SK-N-SH treated with all-trans-retinoic acid at 6 μM for 48 hours (cell line): ENCODE data around the gene TOP2A.

Experiments used
- ATAC-seq: fragments of 200-7000 bp; cut with Tn5 transposase; 3 replicates; pipeline ENCODE4 v1.9.1; 2020; ENCODE audit warnings: mild to moderate bottlenecking, moderate library complexity
- ARNTL ChIP-seq: fragments of 450-650 bp; formaldehyde crosslinking; IDR thresholded peaks from 2 replicates; pipeline ENCODE4 v1.5.0; 2020; ENCODE audit warnings: low read depth, mild to moderate bottlenecking, moderate library complexity, borderline replicate concordance
- BACH2 ChIP-seq: fragments of 250-450 bp; sonication (Bioruptor Pico); IDR thresholded peaks from 2 replicates; pipeline ENCODE4 v1.9.0; 2021; ENCODE audit warnings: mild to moderate bottlenecking, borderline replicate concordance
- CREB5 ChIP-seq: fragments of 250-450 bp; sonication (Bioruptor Pico); IDR thresholded peaks from 2 replicates; pipeline ENCODE4 v1.5.1; 2020; ENCODE audit warnings: low read depth, mild to moderate bottlenecking, moderate library complexity
- CSRNP3 ChIP-seq: fragments of 250-450 bp; sonication (Bioruptor Pico); IDR thresholded peaks from 2 replicates; pipeline ENCODE4 v1.5.1; 2021; ENCODE audit warnings: mild to moderate bottlenecking, moderate library complexity
- ESRRG ChIP-seq: fragments of 250-450 bp; sonication (Bioruptor Pico); IDR thresholded peaks from 2 replicates; pipeline ENCODE4 v1.6.1; 2021; ENCODE audit warnings: mild to moderate bottlenecking
- GLIS3 ChIP-seq: fragments of 250-450 bp; sonication (Bioruptor Pico); IDR thresholded peaks from 2 replicates; pipeline ENCODE4 v1.5.0; 2020; ENCODE audit warnings: mild to moderate bottlenecking, moderate library complexity
- OSR1 ChIP-seq: fragments of 250-450 bp; sonication (Bioruptor Pico); IDR thresholded peaks from 2 replicates; pipeline ENCODE4 v1.8.0; 2022; ENCODE audit warnings: moderate library complexity, mild to moderate bottlenecking, inconsistent platforms
- POU6F1 ChIP-seq: fragments of 250-450 bp; sonication (Bioruptor Pico); IDR thresholded peaks from 2 replicates; pipeline ENCODE4 v1.8.0; 2021; ENCODE audit warnings: low read depth, mild to moderate bottlenecking, moderate library complexity, borderline replicate concordance
- PPARA ChIP-seq: fragments of 250-450 bp; sonication (Bioruptor Pico); IDR thresholded peaks from 2 replicates; pipeline ENCODE4 v1.5.0; 2020; ENCODE audit warnings: mild to moderate bottlenecking, borderline replicate concordance
- RARB ChIP-seq: fragments of 250-450 bp; sonication (Bioruptor Pico); IDR thresholded peaks from 2 replicates; pipeline ENCODE4 v1.8.0; 2021; ENCODE audit warnings: mild to moderate bottlenecking, moderate library complexity
- SNAI2 ChIP-seq: fragments of 250-450 bp; sonication (Bioruptor Pico); IDR thresholded peaks from 2 replicates; pipeline ENCODE4 v1.5.0; 2020; ENCODE audit warnings: mild to moderate bottlenecking, moderate library complexity
- TOX ChIP-seq: fragments of 250-450 bp; sonication (Bioruptor Pico); IDR thresholded peaks from 2 replicates; pipeline ENCODE4 v1.8.0; 2021; ENCODE audit warnings: mild to moderate bottlenecking, moderate library complexity, borderline replicate concordance
- TSHZ2 ChIP-seq: fragments of 250-450 bp; sonication (Bioruptor Pico); IDR thresholded peaks from 2 replicates; pipeline ENCODE4 v1.5.0; 2020; ENCODE audit warnings: mild to moderate bottlenecking, moderate library complexity
- ZC3H10 ChIP-seq: fragments of 250-450 bp; sonication (Bioruptor Pico); IDR thresholded peaks from 2 replicates; pipeline ENCODE4 v1.5.1; 2021; ENCODE audit warnings: mild to moderate bottlenecking, moderate library complexity
- ZFP3 ChIP-seq: fragments of 250-450 bp; sonication (Bioruptor Pico); IDR thresholded peaks from 2 replicates; pipeline ENCODE4 v1.5.0; 2020; ENCODE audit warnings: mild to moderate bottlenecking, moderate library complexity
- ZFP30 ChIP-seq: fragments of 450-650 bp; formaldehyde crosslinking; IDR thresholded peaks from 2 replicates; pipeline ENCODE4 v1.5.0; 2022; ENCODE audit warnings: mild to moderate bottlenecking, moderate library complexity
- ZNF565 ChIP-seq: fragments of 450-650 bp; formaldehyde crosslinking; conservative IDR thresholded peaks from 2 replicates; pipeline ENCODE4 v1.5.0; 2020; ENCODE audit warnings: low read depth, mild to moderate bottlenecking, moderate library complexity
- ZNF70 ChIP-seq: fragments of 450-650 bp; formaldehyde crosslinking; IDR thresholded peaks from 2 replicates; pipeline ENCODE4 v1.5.0; 2020; ENCODE audit warnings: mild to moderate bottlenecking, moderate library complexity

TOP2A gene

GRCh38 chr17:40440166-40440565 is 22.5 kb upstream of the TOP2A start:
- no peak for ATAC-seq
- TF ChIP-seq ESRRG (CRISPR knock-in tag), result no peak
- TF ChIP-seq ZC3H10 (CRISPR knock-in tag), result no peak
- no peak for TF ChIP-seq CSRNP3 (CRISPR knock-in tag)
- TF ChIP-seq ZNF70, result no peak
- no peak for TF ChIP-seq CREB5
- TF ChIP-seq GLIS3, result no peak
- no peak for TF ChIP-seq BACH2 (CRISPR knock-in tag)
- no peak for TF ChIP-seq ARNTL (CRISPR knock-in tag)
- TF ChIP-seq PPARA, result no peak

GRCh38 chr17:40437095-40437732 is 19.5 kb upstream of the TOP2A start:
- ATAC-seq, result no peak
- TF ChIP-seq PPARA, result no peak
- no peak for TF ChIP-seq ZFP3 (CRISPR knock-in tag)
- no peak for TF ChIP-seq ESRRG (CRISPR knock-in tag)

GRCh38 chr17:40436636-40437035 is 18.9 kb upstream of the TOP2A start:
- ATAC-seq, result no peak
- TF ChIP-seq SNAI2 (CRISPR knock-in tag), result no peak
- TF ChIP-seq ZFP3 (CRISPR knock-in tag), result no peak
- TF ChIP-seq CSRNP3 (CRISPR knock-in tag), result no peak
- TF ChIP-seq ESRRG (CRISPR knock-in tag), result no peak
- TF ChIP-seq TSHZ2 (CRISPR knock-in tag), result no peak
- TF ChIP-seq ZFP30 (CRISPR knock-in tag), result no peak
- TF ChIP-seq ZNF565 (CRISPR knock-in tag), result no peak
- no peak for TF ChIP-seq POU6F1 (CRISPR knock-in tag)
- no peak for TF ChIP-seq TOX (CRISPR knock-in tag)
- no peak for TF ChIP-seq CREB5
- TF ChIP-seq RARB (CRISPR knock-in tag), result no peak
- no peak for TF ChIP-seq OSR1 (CRISPR knock-in tag)
- TF ChIP-seq BACH2 (CRISPR knock-in tag), result no peak
